ENCODE measurements around the gene CLCNKB. TPM values are rescaled to one million over a fixed set of nuclear protein-coding genes. Genes with fewer than 3 reads are reported as not detected.

Gene CLCNKB
- total and polyA plus RNA-seq, 2 of the 13 experiments (the other 11 are each of a cell fraction or from before 2014, with no cell fraction given) = 0.04 TPM; not detected in 1

DNA sequence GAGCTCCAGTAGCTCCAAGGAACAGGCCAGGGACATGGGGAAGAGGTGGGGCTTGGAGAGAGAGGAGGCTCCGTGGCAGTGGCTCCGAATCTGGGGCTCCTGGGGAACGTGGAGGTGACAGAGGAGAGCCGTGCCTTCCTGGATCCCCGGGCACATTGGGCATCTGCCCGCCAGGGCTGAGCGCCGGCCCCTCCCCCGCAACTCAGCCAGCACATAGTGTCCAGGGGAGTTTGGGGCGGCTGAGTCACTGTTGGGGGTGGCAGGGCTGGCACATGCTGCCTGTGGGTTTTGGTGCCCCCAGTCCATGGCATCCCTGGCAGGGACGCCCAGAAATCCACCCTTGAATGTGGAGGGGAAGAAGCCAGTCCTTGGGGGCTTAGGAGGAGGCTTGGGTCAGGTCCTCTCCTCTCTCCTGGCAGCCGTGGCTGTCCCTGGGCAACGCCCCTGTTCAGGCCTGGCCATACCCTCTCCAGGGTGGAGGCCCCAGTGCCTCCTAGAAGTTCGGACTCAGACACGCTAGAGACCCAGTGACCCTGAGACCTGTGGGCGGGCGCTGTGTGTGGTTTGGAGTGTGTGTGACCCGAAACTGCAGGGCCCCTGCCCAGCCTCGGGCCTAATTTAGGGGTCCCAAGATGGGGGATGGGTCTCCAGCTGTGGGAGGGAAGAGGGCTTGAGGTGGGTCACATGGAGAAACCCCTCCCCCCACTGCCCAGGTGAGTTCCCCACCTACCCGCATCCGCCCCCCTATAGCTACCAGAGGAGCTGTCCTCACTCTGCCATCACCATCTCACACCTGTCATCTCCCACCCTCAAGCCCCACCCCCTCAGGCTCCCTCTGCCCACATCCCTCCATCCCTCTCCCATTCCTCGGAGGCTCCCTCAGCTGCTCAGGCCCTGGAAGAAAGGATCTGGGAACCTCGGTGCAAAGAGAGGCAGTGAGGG lies 27.4 kb upstream of the CLCNKB start (continued):
- TF ChIP-seq, protein P1, sequence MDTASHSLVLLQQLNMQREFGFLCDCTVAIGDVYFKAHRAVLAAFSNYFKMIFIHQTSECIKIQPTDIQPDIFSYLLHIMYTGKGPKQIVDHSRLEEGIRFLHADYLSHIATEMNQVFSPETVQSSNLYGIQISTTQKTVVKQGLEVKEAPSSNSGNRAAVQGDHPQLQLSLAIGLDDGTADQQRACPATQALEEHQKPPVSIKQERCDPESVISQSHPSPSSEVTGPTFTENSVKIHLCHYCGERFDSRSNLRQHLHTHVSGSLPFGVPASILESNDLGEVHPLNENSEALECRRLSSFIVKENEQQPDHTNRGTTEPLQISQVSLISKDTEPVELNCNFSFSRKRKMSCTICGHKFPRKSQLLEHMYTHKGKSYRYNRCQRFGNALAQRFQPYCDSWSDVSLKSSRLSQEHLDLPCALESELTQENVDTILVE (CRISPR knock-in tag; IDR thresholded peaks at IDR 0.05) = no peak
- no peak for TF ChIP-seq SIX4 (CRISPR knock-in tag; IDR thresholded peaks at IDR 0.05)

DNA sequence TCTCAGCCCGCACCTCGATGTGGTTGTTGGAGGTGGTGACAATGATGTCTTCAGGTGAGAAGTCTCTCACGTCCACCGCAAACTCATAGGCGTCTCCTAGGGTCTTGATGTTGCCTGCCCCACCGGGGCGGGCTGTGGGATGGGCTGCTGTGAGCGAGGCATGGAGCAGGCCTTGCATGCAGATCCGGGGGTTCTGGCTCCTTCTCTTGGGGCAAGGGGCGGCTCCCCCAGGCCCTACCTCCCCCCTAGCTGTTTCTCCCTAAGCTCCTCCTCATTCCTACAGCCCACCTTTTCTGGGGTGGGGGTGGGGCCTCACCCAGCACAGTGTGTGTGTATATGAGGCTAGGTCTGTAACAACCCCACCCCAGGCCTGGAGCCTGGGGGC lies 26.5 kb upstream of the CLCNKB start:
- CTCF ChIA-PET (ENCODE audit: low intra/inter-chr PET ratio, low total read pairs) = no interaction called here
- FAIRE-seq = no peak
- BruUV-seq (replicated peaks) = no TSS peak
- POLR2A ChIA-PET = no interaction called here
- TF ChIP-seq, protein P2, sequence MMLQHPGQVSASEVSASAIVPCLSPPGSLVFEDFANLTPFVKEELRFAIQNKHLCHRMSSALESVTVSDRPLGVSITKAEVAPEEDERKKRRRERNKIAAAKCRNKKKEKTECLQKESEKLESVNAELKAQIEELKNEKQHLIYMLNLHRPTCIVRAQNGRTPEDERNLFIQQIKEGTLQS (CRISPR knock-in tag; IDR thresholded peaks at IDR 0.05) = no peak
- TF ChIP-seq, protein P3, sequence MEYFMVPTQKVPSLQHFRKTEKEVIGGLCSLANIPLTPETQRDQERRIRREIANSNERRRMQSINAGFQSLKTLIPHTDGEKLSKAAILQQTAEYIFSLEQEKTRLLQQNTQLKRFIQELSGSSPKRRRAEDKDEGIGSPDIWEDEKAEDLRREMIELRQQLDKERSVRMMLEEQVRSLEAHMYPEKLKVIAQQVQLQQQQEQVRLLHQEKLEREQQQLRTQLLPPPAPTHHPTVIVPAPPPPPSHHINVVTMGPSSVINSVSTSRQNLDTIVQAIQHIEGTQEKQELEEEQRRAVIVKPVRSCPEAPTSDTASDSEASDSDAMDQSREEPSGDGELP (IDR thresholded peaks at IDR 0.05; ENCODE audit: borderline replicate concordance, low read depth) = no peak
- TF ChIP-seq, protein P4, sequence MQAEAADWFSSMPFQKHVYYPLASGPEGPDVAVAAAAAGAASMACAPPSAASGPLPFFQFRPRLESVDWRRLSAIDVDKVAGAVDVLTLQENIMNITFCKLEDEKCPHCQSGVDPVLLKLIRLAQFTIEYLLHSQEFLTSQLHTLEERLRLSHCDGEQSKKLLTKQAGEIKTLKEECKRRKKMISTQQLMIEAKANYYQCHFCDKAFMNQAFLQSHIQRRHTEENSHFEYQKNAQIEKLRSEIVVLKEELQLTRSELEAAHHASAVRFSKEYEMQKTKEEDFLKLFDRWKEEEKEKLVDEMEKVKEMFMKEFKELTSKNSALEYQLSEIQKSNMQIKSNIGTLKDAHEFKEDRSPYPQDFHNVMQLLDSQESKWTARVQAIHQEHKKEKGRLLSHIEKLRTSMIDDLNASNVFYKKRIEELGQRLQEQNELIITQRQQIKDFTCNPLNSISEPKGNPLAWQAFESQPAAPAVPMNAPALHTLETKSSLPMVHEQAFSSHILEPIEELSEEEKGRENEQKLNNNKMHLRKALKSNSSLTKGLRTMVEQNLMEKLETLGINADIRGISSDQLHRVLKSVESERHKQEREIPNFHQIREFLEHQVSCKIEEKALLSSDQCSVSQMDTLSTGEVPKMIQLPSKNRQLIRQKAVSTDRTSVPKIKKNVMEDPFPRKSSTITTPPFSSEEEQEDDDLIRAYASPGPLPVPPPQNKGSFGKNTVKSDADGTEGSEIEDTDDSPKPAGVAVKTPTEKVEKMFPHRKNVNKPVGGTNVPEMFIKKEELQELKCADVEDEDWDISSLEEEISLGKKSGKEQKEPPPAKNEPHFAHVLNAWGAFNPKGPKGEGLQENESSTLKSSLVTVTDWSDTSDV (CRISPR knock-in tag; IDR thresholded peaks at IDR 0.05) = no peak
- TF ChIP-seq, protein P5, sequence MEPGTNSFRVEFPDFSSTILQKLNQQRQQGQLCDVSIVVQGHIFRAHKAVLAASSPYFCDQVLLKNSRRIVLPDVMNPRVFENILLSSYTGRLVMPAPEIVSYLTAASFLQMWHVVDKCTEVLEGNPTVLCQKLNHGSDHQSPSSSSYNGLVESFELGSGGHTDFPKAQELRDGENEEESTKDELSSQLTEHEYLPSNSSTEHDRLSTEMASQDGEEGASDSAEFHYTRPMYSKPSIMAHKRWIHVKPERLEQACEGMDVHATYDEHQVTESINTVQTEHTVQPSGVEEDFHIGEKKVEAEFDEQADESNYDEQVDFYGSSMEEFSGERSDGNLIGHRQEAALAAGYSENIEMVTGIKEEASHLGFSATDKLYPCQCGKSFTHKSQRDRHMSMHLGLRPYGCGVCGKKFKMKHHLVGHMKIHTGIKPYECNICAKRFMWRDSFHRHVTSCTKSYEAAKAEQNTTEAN (CRISPR knock-in tag; conservative IDR thresholded peaks at IDR 0.05) = no peak
- TF ChIP-seq BHLHE40 (IDR thresholded peaks at IDR 0.05; ENCODE audit: low read length) = no peak
- TF ChIP-seq, protein P6, sequence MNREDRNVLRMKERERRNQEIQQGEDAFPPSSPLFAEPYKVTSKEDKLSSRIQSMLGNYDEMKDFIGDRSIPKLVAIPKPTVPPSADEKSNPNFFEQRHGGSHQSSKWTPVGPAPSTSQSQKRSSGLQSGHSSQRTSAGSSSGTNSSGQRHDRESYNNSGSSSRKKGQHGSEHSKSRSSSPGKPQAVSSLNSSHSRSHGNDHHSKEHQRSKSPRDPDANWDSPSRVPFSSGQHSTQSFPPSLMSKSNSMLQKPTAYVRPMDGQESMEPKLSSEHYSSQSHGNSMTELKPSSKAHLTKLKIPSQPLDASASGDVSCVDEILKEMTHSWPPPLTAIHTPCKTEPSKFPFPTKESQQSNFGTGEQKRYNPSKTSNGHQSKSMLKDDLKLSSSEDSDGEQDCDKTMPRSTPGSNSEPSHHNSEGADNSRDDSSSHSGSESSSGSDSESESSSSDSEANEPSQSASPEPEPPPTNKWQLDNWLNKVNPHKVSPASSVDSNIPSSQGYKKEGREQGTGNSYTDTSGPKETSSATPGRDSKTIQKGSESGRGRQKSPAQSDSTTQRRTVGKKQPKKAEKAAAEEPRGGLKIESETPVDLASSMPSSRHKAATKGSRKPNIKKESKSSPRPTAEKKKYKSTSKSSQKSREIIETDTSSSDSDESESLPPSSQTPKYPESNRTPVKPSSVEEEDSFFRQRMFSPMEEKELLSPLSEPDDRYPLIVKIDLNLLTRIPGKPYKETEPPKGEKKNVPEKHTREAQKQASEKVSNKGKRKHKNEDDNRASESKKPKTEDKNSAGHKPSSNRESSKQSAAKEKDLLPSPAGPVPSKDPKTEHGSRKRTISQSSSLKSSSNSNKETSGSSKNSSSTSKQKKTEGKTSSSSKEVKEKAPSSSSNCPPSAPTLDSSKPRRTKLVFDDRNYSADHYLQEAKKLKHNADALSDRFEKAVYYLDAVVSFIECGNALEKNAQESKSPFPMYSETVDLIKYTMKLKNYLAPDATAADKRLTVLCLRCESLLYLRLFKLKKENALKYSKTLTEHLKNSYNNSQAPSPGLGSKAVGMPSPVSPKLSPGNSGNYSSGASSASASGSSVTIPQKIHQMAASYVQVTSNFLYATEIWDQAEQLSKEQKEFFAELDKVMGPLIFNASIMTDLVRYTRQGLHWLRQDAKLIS (CRISPR knock-in tag; IDR thresholded peaks at IDR 0.05) = no peak
- no peak for TF ChIP-seq HDAC6 (IDR thresholded peaks at IDR 0.05; ENCODE audit: low read depth, low read length)
- TF ChIP-seq SMAD3 (CRISPR knock-in tag; IDR thresholded peaks at IDR 0.05) = no peak
- no peak for TF ChIP-seq NFE2L2 (IDR thresholded peaks at IDR 0.05; ENCODE audit: low read length)
- Histone ChIP-seq H3K9ac (ENCODE audit: insufficient read depth, low read depth, low read length) (no peak overlapping the region), H3K4me2 (ENCODE audit: low read depth, low read length) (peak overlapping the region; percentile 73), H3K27me3 (ENCODE audit: control insufficient read depth in 1 of 2, insufficient read depth in 2 of 2, low read length in 2 of 2) (peaks cover 12 to 84% of the 10 kb centered on the region in 2 experiments; a peak in 4 of 5 replicates), H3K9me3 (ENCODE audit: low read length) (no peaks in the 10 kb centered on the region), H3K79me2 (ENCODE audit: insufficient read depth, low read length) (no peaks in the 10 kb centered on the region), H4K20me1 (ENCODE audit: insufficient read depth, low read length) (no peaks in the 10 kb centered on the region), H3K4me1 (ENCODE audit: insufficient read depth, low read length) (peaks cover 81% of the 10 kb centered on the region), H2AFZ (ENCODE audit: low read length) (no peak overlapping the region), H3K27ac (ENCODE audit: extremely low read length, insufficient read depth, low read length) (no peak overlapping the region), H3K36me3 (replicated peaks in 1 of 2; ENCODE audit: control insufficient read depth in 1 of 2, insufficient read depth in 2 of 2, low read length in 2 of 2) (no peaks in the 10 kb centered on the region), H3K4me3 (replicated peaks in 1 of 3; ENCODE audit: insufficient read depth in 1 of 3, low read depth in 2 of 3, low read length in 3 of 3) (peak overlapping the region in 1 of 3 experiments; percentile 65; a peak in 1 of 6 replicates)
- in situ Hi-C loops (cut with HindIII; ENCODE audit: extremely low pct_ligation_motif_present, low pct_unique_long_range_greater_than_20kb) (no loop called here), intact Hi-C loops (cut with micrococcal nuclease; ENCODE audit: unreplicated experiment) (no loop called here)
- no peak for DNase-seq (ENCODE audit: low spot score)
- ATAC-seq = no peak; the same call in 2 of the 3 replicates
- WGBS (ENCODE audit: low lambda C conversion rate) = 20% methylated on average over 4 of the region's 10 CpGs

Measured in HepG2 (cell line).